GM12872 (cell line): ENCODE results near the gene PRDX5.

Experiments
- TF ChIP-seq, protein P1 (sequence below): IDR thresholded peaks from 3 replicates; pipeline ENCODE4 v1.5.1; 2011; ENCODE audit warnings: low read depth, mild to moderate bottlenecking, low read length, moderate library complexity; ENCODE audit not compliant: insufficient read depth

The PRDX5 gene

DNA sequence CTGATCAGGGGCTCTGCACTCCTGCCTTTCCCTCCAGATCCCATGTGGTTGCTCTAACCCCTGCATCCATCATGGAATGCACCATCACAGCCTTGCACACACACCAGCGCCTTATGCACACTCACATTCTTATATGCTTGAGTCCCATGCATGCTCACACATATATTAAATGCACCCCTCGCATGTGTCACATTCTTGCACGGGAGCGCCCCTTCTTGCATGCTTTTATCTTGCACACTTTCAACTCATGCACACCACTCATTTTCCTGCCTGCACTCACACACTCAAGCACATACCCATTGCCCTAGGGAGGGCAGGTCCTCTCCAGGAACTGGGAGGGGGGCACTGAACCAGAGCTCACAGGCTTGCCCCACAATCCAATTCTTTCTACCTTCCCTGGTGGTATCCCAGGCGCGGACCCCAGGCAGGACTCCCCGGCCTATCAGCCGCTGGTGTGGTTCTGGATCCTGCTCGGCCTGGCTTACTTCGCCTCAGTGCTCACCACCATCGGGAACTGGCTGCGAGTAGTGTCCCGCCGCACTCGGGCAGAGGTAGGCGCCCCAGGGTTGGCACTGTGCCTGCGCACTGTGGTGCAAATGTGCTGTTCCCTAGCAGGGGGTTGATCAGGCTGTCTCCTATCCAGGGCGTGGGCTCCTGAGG lies 20.1 kb upstream of the PRDX5 start:
- TF ChIP-seq, protein P1, sequence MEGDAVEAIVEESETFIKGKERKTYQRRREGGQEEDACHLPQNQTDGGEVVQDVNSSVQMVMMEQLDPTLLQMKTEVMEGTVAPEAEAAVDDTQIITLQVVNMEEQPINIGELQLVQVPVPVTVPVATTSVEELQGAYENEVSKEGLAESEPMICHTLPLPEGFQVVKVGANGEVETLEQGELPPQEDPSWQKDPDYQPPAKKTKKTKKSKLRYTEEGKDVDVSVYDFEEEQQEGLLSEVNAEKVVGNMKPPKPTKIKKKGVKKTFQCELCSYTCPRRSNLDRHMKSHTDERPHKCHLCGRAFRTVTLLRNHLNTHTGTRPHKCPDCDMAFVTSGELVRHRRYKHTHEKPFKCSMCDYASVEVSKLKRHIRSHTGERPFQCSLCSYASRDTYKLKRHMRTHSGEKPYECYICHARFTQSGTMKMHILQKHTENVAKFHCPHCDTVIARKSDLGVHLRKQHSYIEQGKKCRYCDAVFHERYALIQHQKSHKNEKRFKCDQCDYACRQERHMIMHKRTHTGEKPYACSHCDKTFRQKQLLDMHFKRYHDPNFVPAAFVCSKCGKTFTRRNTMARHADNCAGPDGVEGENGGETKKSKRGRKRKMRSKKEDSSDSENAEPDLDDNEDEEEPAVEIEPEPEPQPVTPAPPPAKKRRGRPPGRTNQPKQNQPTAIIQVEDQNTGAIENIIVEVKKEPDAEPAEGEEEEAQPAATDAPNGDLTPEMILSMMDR, result no peak

DNA sequence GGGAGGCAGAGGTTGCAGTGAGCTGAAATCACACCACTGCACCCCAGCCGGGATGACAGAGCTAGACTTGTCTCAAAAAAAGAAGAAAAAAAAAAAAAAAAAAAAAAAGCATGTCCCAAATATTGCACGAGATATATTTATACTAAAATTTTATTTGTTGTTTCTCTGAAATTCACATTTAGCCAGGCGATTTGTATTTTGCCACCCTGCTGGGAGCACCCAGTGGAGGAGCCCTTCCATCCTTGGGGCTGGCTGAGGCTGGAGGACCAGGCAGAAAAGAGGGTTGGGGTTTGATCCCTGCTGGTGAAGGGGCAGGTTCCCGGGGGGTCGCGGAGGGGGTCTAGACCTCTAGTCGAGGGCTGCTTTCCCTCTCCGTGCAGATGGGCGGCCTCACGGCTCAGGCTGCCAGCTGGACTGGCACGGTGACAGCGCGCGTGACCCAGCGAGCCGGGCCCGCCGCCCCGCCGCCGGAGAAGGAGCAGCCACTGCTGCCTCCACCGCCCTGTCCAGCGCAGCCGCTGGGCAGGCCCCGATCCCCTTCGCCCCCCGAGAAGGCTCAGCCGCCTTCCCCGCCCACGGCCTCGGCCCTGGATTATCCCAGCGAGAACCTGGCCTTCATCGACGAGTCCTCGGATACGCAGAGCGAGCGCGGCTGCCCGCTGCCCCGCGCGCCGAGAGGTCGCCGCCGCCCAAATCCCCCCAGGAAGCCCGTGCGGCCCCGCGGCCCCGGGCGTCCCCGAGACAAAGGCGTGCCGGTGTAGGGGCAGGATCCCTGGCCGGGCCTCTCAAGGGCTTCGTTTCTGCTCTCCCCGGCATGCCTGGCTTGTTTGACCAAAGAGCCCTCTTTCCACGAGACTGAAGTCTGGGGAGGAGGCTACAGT lies 18.7 kb upstream of the PRDX5 start:
- TF ChIP-seq, protein P1, result no peak

DNA sequence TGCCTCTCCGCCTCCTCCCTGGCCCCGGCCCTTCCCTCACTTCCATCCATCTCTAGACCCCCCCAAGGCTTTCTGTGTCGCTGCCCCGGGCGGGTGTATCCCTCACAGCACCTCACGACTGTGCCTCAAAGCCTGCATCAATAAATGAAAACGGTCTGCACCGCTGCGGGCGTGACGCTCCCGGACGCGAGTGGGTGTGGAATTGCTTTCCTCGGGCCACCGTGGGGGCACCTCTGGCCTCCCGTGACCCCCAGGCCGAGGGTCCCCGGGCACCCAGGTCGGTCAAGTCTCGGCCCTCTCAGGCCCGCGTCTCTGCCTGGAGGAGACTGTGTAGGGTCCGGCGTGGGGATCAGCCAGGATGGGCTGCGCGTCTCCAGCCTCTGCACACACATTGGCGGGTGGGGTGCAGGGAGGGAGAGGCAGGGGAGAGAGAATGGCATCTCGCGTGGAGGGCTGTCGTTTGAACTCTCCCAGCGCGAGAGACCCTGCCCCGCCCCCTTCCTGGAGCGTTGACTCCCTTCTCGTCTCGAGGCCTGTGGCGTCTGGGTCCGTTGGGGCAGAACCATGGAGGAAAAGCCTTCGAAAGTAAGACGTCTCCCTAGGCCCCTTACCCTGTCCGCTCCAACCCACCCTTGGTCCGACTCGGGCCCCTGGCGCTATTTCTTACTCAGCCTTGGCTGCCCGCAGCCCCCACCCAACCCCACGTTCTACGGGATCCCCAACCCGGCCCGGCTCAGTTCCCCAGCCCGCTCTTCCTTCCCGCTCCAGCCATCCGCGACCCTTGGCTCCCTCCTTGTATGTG lies 17.9 kb upstream of the PRDX5 start, which contains the start of gene CATSPERZ:
TSS of gene CATSPERZ (plus strand) at position 512 of the 802 bp plus-strand sequence. CDS start at position 565, 53 bp downstream.
- TF ChIP-seq, protein P1, result no peak

DNA sequence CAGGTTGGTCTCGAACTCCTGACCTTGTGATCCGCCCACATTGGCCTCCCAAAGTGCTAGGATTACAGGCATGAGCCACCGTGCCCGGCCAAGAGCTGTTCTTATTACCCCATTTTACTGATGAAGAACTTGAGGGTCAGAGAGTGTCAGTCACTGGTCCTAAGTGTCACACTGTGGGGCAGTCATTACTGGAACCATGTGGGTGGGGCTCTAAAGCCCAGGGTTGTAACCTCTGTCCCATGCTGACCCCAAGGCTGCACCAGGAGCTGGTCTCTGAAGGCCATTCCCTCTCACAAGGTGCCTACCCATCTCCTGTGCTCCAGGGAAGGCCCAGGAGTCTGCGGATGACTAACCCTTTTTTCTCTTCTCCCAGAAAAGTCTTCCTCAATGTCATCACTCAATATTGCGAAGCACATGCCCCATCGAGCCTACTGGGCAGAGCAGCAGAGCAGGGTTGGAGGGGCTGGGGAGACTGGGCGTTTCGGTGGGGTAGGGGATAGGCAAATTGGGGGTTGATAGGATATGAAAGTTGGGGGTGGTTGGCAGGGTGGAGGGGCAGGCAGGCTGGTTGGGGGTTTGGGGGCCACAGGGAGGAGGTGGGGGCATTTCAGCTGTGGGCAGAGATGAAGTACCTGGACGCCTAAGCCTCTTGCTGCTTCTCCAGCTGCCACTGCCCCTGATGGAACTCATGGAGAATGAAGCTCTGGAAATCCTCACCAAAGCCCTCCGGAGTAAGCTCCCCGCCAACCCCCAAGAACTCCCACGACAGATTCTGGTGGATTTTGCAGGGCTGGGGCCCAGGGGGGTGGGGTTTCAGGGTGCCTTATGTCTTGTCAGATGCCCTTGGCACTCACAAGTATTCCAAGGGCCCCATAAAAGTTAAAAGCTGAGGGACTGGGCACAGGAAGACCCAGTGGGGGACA lies 14.6 kb upstream of the PRDX5 start:
- TF ChIP-seq, protein P1, result no peak

DNA sequence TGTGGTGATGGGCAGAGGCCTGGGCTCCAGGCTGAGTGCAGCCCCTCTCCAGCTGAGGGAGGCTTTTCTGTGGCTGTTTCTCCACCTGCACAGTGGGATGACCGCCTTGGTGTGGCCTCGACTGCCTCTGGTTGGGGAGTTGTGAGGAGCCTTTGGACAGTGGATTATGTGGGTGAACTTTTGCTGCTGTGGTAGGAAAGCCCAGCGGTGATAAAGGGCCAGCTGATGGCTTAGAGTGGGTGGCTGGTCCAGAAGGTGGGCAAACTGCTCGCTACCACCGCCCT lies 13.9 kb upstream of the PRDX5 start:
- TF ChIP-seq, protein P1, result no peak

DNA sequence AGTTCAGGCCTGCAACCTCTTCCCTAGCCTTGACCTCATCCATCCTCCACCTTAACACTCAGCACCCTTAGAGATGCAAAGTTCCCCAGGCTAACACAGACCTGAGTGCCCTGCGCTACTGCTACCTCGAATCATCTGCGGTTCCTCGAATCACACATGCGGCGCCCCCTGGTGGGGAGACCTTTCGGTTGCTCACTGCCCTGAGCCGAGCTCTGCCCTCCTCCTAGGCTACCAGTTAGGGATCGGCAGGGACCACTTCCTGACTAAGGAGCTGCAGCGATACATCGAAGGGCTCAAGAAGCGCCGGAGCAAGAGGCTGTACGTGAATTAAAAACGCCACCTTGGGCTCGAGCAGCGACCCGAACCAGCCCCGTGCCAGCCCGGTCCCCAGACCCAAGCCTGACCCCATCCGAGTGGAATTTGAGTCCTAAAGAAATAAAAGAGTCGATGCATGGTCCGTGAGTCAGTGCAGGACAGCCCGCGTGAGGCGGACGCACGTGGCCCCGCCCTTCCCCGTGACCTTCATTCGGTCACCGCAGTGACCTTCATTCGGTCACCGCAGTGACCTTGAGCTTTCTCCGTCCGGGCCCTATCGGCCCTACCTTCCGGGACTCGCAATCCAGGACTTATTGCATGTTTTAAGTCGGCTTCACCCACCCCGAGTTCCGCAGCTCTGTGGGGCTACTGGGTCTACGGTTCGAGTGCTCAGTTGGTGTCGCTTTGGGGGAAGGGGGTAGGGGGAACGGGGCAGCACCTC lies 13.4 kb upstream of the PRDX5 start:
- TF ChIP-seq, protein P1, result peak; percentile 96
